ENCODE results near the gene PITHD1. TPM values are rescaled to one million over a fixed set of nuclear protein-coding genes. Genes with fewer than 3 reads are reported as not detected.

PITHD1 gene
- total and polyA plus RNA-seq, 10 of the 15 experiments (the other 5 are each of a cell fraction or from before 2014, with no cell fraction given) = 23.7 to 82.2 (median 67.0) TPM

GRCh38 chr1:23779826-23780371 lies 1.7 kb downstream of the PITHD1 start:
- peaks cover 0 to 1% of the 10 kb centered on the region in 2 experiments; a peak in 3 of 4 replicates for H3K36me3 ChIP-seq (ENCODE audit: control insufficient read depth in 2 of 2, insufficient read depth in 2 of 2, low read length in 1 of 2)
- peak overlapping the region; percentile 99; the same call in 1 of the 2 replicates for H3K4me3 ChIP-seq
- ChIA-PET CTCF (interaction anchor here (0.7 to 4.8 kb wide), 9 partner anchors 8 to 137 kb away, joined by 3 to 23 read pairs (median 4); no protein-coding TSS in a partner anchor), RAD21 (ENCODE audit: unreplicated experiment) (interaction anchor here (0.7 to 3.3 kb wide), 4 partner anchors 8 to 89 kb away, joined by 3 to 11 read pairs (median 6); partner anchors contain the start of gene RPL11), SMC1A (ENCODE audit: uncharacterized antibody, unreplicated experiment) (interaction anchor here (1.0 to 3.2 kb wide), 6 partner anchors 8 to 283 kb away, joined by 4 to 20 read pairs (median 5); partner anchors contain the start of gene CNR2), POLR2A (interaction anchor here (0.6 to 1.6 kb wide), 3 partner anchors 14 to 175 kb away, joined by 3 to 7 read pairs (median 4); no protein-coding TSS in a partner anchor)
- FAIRE-seq = no peak
- intact Hi-C loops (cut with micrococcal nuclease; ENCODE audit: unreplicated experiment) (loop anchor here (10.0 kb wide), 1 partner anchor 245 kb away; no protein-coding TSS in a partner anchor), in situ Hi-C loops (cut with MboI) (loop anchor here (25.0 kb wide), 1 partner anchor 1457 kb away; the partner anchor contains the start of genes RSRP1 and SYF2)
- peaks cover 5% of the 10 kb centered on the region; the same call in 1 of the 2 replicates for H3K4me1 ChIP-seq (ENCODE audit: control insufficient read depth, insufficient read depth, low read length)
- H3K4me2 ChIP-seq (ENCODE audit: control insufficient read depth, insufficient read depth) = peak overlapping the region; percentile 89
- peaks cover 35% of the 10 kb centered on the region for H3K79me2 ChIP-seq (ENCODE audit: control insufficient read depth, insufficient read depth, low read length)
- no peaks in the 10 kb centered on the region for H3K27me3 ChIP-seq (replicated peaks in 1 of 2; ENCODE audit: control insufficient read depth in 2 of 2, insufficient read depth in 2 of 2, low read length in 1 of 2)
- no peak for TF ChIP-seq BCLAF1 (IDR thresholded peaks at IDR 0.05)
- no peak for TF ChIP-seq MEF2A (IDR thresholded peaks at IDR 0.05; ENCODE audit: insufficient read depth, low read depth, low read length)
- no peak for TF ChIP-seq KAT2A (conservative IDR thresholded peaks at IDR 0.05; ENCODE audit: control insufficient read depth, low read depth, low read length)
- no peak for TF ChIP-seq NRF1 (conservative IDR thresholded peaks at IDR 0.05; ENCODE audit: low read depth, low read length)
- no peak for TF ChIP-seq CHD1 (IDR thresholded peaks at IDR 0.05; ENCODE audit: low read depth, low read length)
- no peak for TF ChIP-seq ELK1 (IDR thresholded peaks at IDR 0.05; ENCODE audit: low read depth, low read length)
- no peak for TF ChIP-seq JUND (IDR thresholded peaks at IDR 0.05; ENCODE audit: low read depth, low read length)
- TF ChIP-seq SREBF1 (IDR thresholded peaks at IDR 0.05; ENCODE audit: low read length) = no peak
- no peak for TF ChIP-seq RELB (IDR thresholded peaks at IDR 0.05; ENCODE audit: low read depth)
- TF ChIP-seq CREM (IDR thresholded peaks at IDR 0.05; ENCODE audit: low read depth) = no peak
- no peak for TF ChIP-seq NR2F1 (conservative IDR thresholded peaks at IDR 0.05)
- no peak for TF ChIP-seq ATF2 (IDR thresholded peaks at IDR 0.05; ENCODE audit: low read length)
- TF ChIP-seq SUZ12 (IDR thresholded peaks at IDR 0.05; ENCODE audit: unreplicated experiment) = no peak
- TF ChIP-seq SRF (IDR thresholded peaks at IDR 0.05; ENCODE audit: low read depth in 2 of 2, low read length in 2 of 2) = no peak
- TF ChIP-seq GATAD2B (conservative IDR thresholded peaks at IDR 0.05; ENCODE audit: low read depth) = no peak
- TF ChIP-seq TBL1XR1 (IDR thresholded peaks at IDR 0.05; ENCODE audit: low read depth, low read length) = no peak
- no peak overlapping the region for H3K27ac ChIP-seq (ENCODE audit: control insufficient read depth, insufficient read depth)
- no peaks in the 10 kb centered on the region for H3K9me3 ChIP-seq (replicated peaks; ENCODE audit: control insufficient read depth, insufficient read depth, low read length)
- H4K20me1 ChIP-seq (ENCODE audit: control insufficient read depth, insufficient read depth) = no peaks in the 10 kb centered on the region
- 64% methylated on average over 3 of the region's 3 CpGs for WGBS (ENCODE audit: insufficient coverage, insufficient replicate concordance, low lambda C conversion rate, missing lambda C conversion rate)
- ATAC-seq = no peak
- no TSS peak for BruUV-seq (replicated peaks)
- no peak for DNase-seq (ENCODE audit: low read depth, low spot score)
- no peak overlapping the region for H2AFZ ChIP-seq (ENCODE audit: control insufficient read depth, low read depth, low read length)
- no peak overlapping the region for H3K9ac ChIP-seq (ENCODE audit: control insufficient read depth, insufficient read depth, low read length)

Measured in GM12878 (cell line).